Stomach (tissue), 9 donors: ENCODE results near the gene TIMM44. TPM values are rescaled to one million over a fixed set of nuclear protein-coding genes. Genes with fewer than 3 reads are reported as not detected.

ENCODE experiments used
- DNase-seq, 2 donors: peaks; one replicate each; pipeline versions ENCODE4 v3.0.0 to v3.0.0-alpha.2; 2013 to 2019
- H3K27ac ChIP-seq, 5 donors: fragments of 200-600 bp in 4 of 5; sonication (generic) in 4 of 5; one replicate each; pipeline ENCODE4 v1.5.1; 2013 to 2019; ENCODE audit warnings: mild to moderate bottlenecking in 1 of 5, moderate library complexity in 1 of 5
- H3K27me3 ChIP-seq, 3 donors: fragments of 200-600 bp; sonication (generic); one replicate each; pipeline ENCODE4 v1.5.1; 2017 to 2019; ENCODE audit warnings: mixed run types in 1 of 3
- H3K36me3 ChIP-seq, 4 donors: fragments of 200-600 bp; sonication (generic); 1 replicate in 3 of 4; 2 replicates in 1 of 4; pipeline ENCODE4 v1.5.1; 2016 to 2019
- H3K4me1 ChIP-seq, 4 donors: fragments of 200-600 bp; sonication (generic); one replicate each; pipeline ENCODE4 v1.5.1; 2016 to 2019
- H3K4me3 ChIP-seq, 4 donors: fragments of 200-600 bp; sonication (generic) in 3 of 4; one replicate each; pipeline ENCODE4 v1.5.1; 2016 to 2019; ENCODE audit warnings: mild to moderate bottlenecking in 1 of 4
- H3K9me3 ChIP-seq, 4 donors: fragments of 200-600 bp; sonication (generic); one replicate each; pipeline ENCODE4 v1.5.1; 2016 to 2019
- CTCF ChIP-seq, 7 experiments: fragments of 450-650 bp in 4 of 7; fragments of 200-600 bp in 3 of 7; sonication (generic) in 3 of 7; IDR thresholded peaks; one replicate each; pipeline ENCODE4 v1.5.1; 2016 to 2019; ENCODE audit warnings: antibody characterized with exemption in 7 of 7, control low read depth in 2 of 7, mild to moderate bottlenecking in 1 of 7
- EP300 ChIP-seq: sonication (generic); formaldehyde crosslinking; IDR thresholded peaks from one replicate; pipeline ENCODE4 v1.6.1; 2017; ENCODE audit warnings: antibody characterized with exemption
- POLR2A ChIP-seq, 4 donors: fragments of 450-650 bp; IDR thresholded peaks; one replicate each; pipeline ENCODE4 v1.6.1; 2016; ENCODE audit warnings: antibody characterized with exemption in 4 of 4, control low read depth in 2 of 4, mild to moderate bottlenecking in 1 of 4, moderate library complexity in 1 of 4
- POLR2AphosphoS5 ChIP-seq, 3 donors: sonication (generic); formaldehyde crosslinking; IDR thresholded peaks; one replicate each; pipeline ENCODE4 v1.6.1; 2016; ENCODE audit warnings: antibody characterized with exemption in 3 of 3
- WGBS, 5 donors: extraction: QIAGEN DNeasy Blood & Tissue Kit in 3 of 5; methylation state at CpG; one replicate each; pipeline versions ENCODE4 v1.1.5 to v1.1.7; 2013 to 2018; 5-methylcytosine and 5-hydroxymethylcytosine counted together
- intact Hi-C: fragments of 100-400 bp; cut with DNase I; formaldehyde crosslinking; loops from one replicate; pipeline ENCODE4 v1.15.1; 2023; ENCODE audit warnings: low total_unique reads
- polyA plus RNA-seq, 3 donors: library from polyadenylated mRNA; stranded (reverse); fragments of 200-250 nt; gene quantifications; one replicate each; pipeline ENCODE4 v1.2.3, GENCODE V29; 2013
- total RNA-seq, 5 donors: library from RNA; depleted of rRNA; stranded (reverse); fragments of >200 nt; gene quantifications; one replicate each; pipeline versions ENCODE4 v1.1.0 to v1.2.3, GENCODE V29; 2014 to 2016
- donor health status: healthy with polysubstance abuse.
- donor health status: Bipolar disorder and iron deficiency.
- donor health status: healthy.

TIMM44 gene
- total and polyA plus RNA-seq, 8 donors = 41.0 to 123 (median 52.8) TPM

GRCh38 chr19:7900931-7901330, 42.5 kb downstream of the TIMM44 start:
- DNase-seq = no peak
- 83 to 86% (median 84%) methylated on average over 3 of the region's 3 CpGs for WGBS, 5 donors
- H3K4me3 ChIP-seq = no peak overlapping the region
- H3K4me1 ChIP-seq = peaks cover 21 to 31% (median 27%) of the 10 kb centered on the region in 4 donors
- intact Hi-C loops = no loop called here
- H3K27ac ChIP-seq = no peak overlapping the region
- H3K9me3 ChIP-seq = no peaks in the 10 kb centered on the region
- H3K36me3 ChIP-seq = peaks cover under 1 to 27% (median 21%) of the 10 kb centered on the region in 4 donors
- TF ChIP-seq POLR2AphosphoS5 (IDR thresholded peaks at IDR 0.05) (no peak), CTCF (IDR thresholded peaks at IDR 0.05) (no peak), EP300 (no peak), POLR2A (IDR thresholded peaks at IDR 0.05) (no peak)
- H3K27me3 ChIP-seq = no peaks in the 10 kb centered on the region

GRCh38 chr19:7900401-7900870, 43.0 kb downstream of the TIMM44 start:
- 72 to 87% (median 85%) methylated on average over 13 to 21 of the region's 21 CpGs for WGBS, 5 donors
- peaks cover 16 to 26% (median 22%) of the 10 kb centered on the region in 4 donors for H3K4me1 ChIP-seq
- no peak for DNase-seq
- no peak for TF ChIP-seq POLR2AphosphoS5 (IDR thresholded peaks at IDR 0.05)
- TF ChIP-seq CTCF (IDR thresholded peaks at IDR 0.05) = no peak
- no peak for TF ChIP-seq EP300
- no peak for TF ChIP-seq POLR2A (IDR thresholded peaks at IDR 0.05)
- no peaks in the 10 kb centered on the region for H3K9me3 ChIP-seq
- no peak overlapping the region for H3K4me3 ChIP-seq
- H3K27ac ChIP-seq = no peak overlapping the region
- H3K36me3 ChIP-seq = peaks cover 0 to 22% (median 16%) of the 10 kb centered on the region in 4 donors
- intact Hi-C loops = no loop called here
- H3K27me3 ChIP-seq = peaks cover 0 to 2% (median 0%) of the 10 kb centered on the region in 3 donors

GRCh38 chr19:7899751-7900378, 43.6 kb downstream of the TIMM44 start:
- intact Hi-C loops = no loop called here
- no peaks in the 10 kb centered on the region for H3K9me3 ChIP-seq
- WGBS, 5 donors = 92 to 95% (median 93%) methylated on average over 20 to 34 of the region's 34 CpGs
- no peak overlapping the region for H3K27ac ChIP-seq
- no peak overlapping the region for H3K4me3 ChIP-seq
- peaks cover 0 to 20% (median 12%) of the 10 kb centered on the region in 4 donors for H3K36me3 ChIP-seq
- H3K27me3 ChIP-seq = peaks cover 0 to 8% (median 0%) of the 10 kb centered on the region in 3 donors
- H3K4me1 ChIP-seq = peaks cover 10 to 23% (median 21%) of the 10 kb centered on the region in 4 donors
- no peak for DNase-seq
- TF ChIP-seq POLR2A (IDR thresholded peaks at IDR 0.05) (no peak), EP300 (no peak), CTCF (IDR thresholded peaks at IDR 0.05) (no peak), POLR2AphosphoS5 (IDR thresholded peaks at IDR 0.05) (no peak)

GRCh38 chr19:7898967-7899366, 44.5 kb downstream of the TIMM44 start:
- intact Hi-C loops = no loop called here
- no peak for DNase-seq
- Histone ChIP-seq H3K36me3 (peaks cover 0 to 20% (median 11%) of the 10 kb centered on the region in 4 donors), H3K4me1 (peaks cover 5 to 24% (median 16%) of the 10 kb centered on the region in 4 donors), H3K27ac (no peak overlapping the region), H3K4me3 (no peak overlapping the region), H3K9me3 (no peaks in the 10 kb centered on the region), H3K27me3 (peaks cover 0 to 17% (median 0%) of the 10 kb centered on the region in 3 donors)
- TF ChIP-seq POLR2AphosphoS5 (IDR thresholded peaks at IDR 0.05) = no peak
- no peak for TF ChIP-seq POLR2A (IDR thresholded peaks at IDR 0.05)
- TF ChIP-seq EP300 = no peak
- no peak for TF ChIP-seq CTCF (IDR thresholded peaks at IDR 0.05)
- WGBS, 5 donors = 91 to 97% (median 94%) methylated on average over 16 of the region's 16 CpGs
